ENCODE results near the gene SDK1. TPM values are rescaled to one million over a fixed set of nuclear protein-coding genes. Genes with fewer than 3 reads are reported as not detected.
A peak's percentile ranks its signal among the peaks of the same experiment; 100 is the strongest.

SDK1 gene
- total RNA-seq, 1 donor from 2014 or later, result 16.7 TPM

- intact Hi-C loops (cut with DNase I), result no loop called here
- TF ChIP-seq, protein P1, sequence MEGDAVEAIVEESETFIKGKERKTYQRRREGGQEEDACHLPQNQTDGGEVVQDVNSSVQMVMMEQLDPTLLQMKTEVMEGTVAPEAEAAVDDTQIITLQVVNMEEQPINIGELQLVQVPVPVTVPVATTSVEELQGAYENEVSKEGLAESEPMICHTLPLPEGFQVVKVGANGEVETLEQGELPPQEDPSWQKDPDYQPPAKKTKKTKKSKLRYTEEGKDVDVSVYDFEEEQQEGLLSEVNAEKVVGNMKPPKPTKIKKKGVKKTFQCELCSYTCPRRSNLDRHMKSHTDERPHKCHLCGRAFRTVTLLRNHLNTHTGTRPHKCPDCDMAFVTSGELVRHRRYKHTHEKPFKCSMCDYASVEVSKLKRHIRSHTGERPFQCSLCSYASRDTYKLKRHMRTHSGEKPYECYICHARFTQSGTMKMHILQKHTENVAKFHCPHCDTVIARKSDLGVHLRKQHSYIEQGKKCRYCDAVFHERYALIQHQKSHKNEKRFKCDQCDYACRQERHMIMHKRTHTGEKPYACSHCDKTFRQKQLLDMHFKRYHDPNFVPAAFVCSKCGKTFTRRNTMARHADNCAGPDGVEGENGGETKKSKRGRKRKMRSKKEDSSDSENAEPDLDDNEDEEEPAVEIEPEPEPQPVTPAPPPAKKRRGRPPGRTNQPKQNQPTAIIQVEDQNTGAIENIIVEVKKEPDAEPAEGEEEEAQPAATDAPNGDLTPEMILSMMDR (IDR thresholded peaks at IDR 0.05), result no peak
- TF ChIP-seq POLR2A (IDR thresholded peaks at IDR 0.05), result no peak
- TF ChIP-seq POLR2AphosphoS5 (IDR thresholded peaks at IDR 0.05; ENCODE audit: insufficient read depth in 1 of 2, low read depth in 1 of 2), result no peak
- Histone ChIP-seq H3K27me3 (no peaks in the 10 kb centered on the region), H3K9me3 (no peaks in the 10 kb centered on the region), H3K4me3 (no peak overlapping the region), H3K27ac (no peak overlapping the region), H3K4me1 (no peaks in the 10 kb centered on the region), H3K36me3 (no peaks in the 10 kb centered on the region)
- DNase-seq (ENCODE audit: extremely low spot score in 2 of 2), result peak; percentile 40 to 85
Measured at GRCh38 chr7:4069268-4070095, 768.4 kb downstream of the SDK1 start.

DNA sequence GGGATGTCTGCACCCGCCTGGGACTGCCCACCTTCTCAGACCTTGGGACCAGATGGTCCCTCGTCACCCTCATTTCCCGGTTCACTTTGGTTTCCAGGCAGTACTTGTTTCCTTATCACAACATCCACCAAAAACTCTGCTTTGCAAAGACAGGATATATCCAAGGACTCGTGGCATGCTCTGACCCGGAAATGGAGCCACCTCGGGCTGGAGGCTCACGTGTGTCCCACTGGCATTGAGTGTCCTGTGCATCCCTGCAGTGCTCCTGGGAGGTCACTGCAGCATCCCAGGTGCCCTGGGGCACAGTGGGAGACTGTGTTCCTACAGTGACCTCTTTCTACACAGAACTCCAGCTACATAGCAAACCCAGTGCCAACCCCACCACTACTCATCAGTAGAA lies 769.2 kb downstream of the SDK1 start:
- Histone ChIP-seq H3K4me1 (no peaks in the 10 kb centered on the region), H3K27me3 (no peaks in the 10 kb centered on the region), H3K27ac (no peak overlapping the region), H3K9me3 (no peaks in the 10 kb centered on the region), H3K36me3 (no peaks in the 10 kb centered on the region), H3K4me3 (no peak overlapping the region)
- DNase-seq (ENCODE audit: extremely low spot score in 2 of 2), result peak; percentile 72 to 87
- TF ChIP-seq, protein P1 (IDR thresholded peaks at IDR 0.05), result no peak
- no peak for TF ChIP-seq POLR2A (IDR thresholded peaks at IDR 0.05)
- TF ChIP-seq POLR2AphosphoS5 (IDR thresholded peaks at IDR 0.05; ENCODE audit: insufficient read depth in 1 of 2, low read depth in 1 of 2), result no peak
- intact Hi-C loops (cut with DNase I), result no loop called here

DNA sequence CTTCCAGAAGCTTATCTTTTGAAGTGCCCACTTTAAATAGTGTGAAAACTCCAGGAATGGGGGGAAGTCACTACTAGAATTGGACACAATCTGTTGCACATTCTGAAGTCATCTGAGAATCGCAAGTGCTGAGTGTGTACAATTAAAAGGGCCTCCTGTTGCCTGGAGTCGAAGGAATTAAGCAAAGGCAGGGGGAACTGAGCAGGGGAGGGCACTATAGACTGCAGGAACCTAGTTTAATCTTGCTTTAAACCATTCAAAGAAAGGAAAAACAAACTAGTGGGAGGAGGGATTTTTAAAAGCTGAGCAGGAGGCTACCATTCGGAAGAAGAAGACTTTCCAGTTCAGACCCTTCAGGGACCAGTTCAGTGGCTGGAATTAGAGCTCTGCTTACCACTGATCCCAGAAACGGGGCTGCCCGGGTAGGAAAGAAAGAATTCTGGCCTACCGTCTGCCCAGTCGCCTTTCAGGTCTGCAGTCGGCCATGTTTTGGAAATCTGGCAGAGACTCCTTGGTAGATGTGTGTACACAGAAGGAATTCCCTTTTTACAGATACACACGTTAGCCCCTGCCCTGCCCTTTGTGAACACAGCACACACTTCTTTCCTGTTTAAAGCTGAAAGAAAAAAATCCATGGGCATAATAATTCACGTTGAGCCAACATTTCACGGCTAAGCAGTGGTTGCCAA lies 770.5 kb downstream of the SDK1 start:
- Histone ChIP-seq H3K27me3 (no peaks in the 10 kb centered on the region), H3K9me3 (no peaks in the 10 kb centered on the region), H3K4me1 (no peaks in the 10 kb centered on the region), H3K4me3 (no peak overlapping the region), H3K27ac (no peak overlapping the region), H3K36me3 (no peaks in the 10 kb centered on the region)
- intact Hi-C loops (cut with DNase I), result no loop called here
- TF ChIP-seq, protein P1 (IDR thresholded peaks at IDR 0.05), result no peak
- TF ChIP-seq POLR2A (IDR thresholded peaks at IDR 0.05), result no peak
- TF ChIP-seq POLR2AphosphoS5 (IDR thresholded peaks at IDR 0.05; ENCODE audit: insufficient read depth in 1 of 2, low read depth in 1 of 2), result no peak
- peak in 1 of 2 donors; percentile 49 for DNase-seq (ENCODE audit: extremely low spot score in 2 of 2)

GRCh38 chr7:4072161-4072925 lies 771.3 kb downstream of the SDK1 start:
- TF ChIP-seq POLR2A (IDR thresholded peaks at IDR 0.05), result no peak
- no peak for TF ChIP-seq POLR2AphosphoS5 (IDR thresholded peaks at IDR 0.05; ENCODE audit: insufficient read depth in 1 of 2, low read depth in 1 of 2)
- TF ChIP-seq, protein P1 (IDR thresholded peaks at IDR 0.05), result no peak
- peak in 1 of 2 donors; percentile 56 for DNase-seq (ENCODE audit: extremely low spot score in 2 of 2)
- Histone ChIP-seq H3K9me3 (no peaks in the 10 kb centered on the region), H3K36me3 (no peaks in the 10 kb centered on the region), H3K4me3 (no peak overlapping the region), H3K27me3 (no peaks in the 10 kb centered on the region), H3K4me1 (no peaks in the 10 kb centered on the region), H3K27ac (no peak overlapping the region)
- intact Hi-C loops (cut with DNase I), result no loop called here

Measured in vagina (tissue), 2 donors.